HG02943 (cell line): Measurements from ENCODE around the gene LDB2.

Experiments
- ATAC-seq: cut with Tn5 transposase; IDR thresholded peaks from one replicate; pipeline ENCODE4 v1.9.1; 2021; ENCODE audit warnings: mild to moderate bottlenecking, low read depth, moderate library complexity; ENCODE audit not compliant: unreplicated experiment

Gene LDB2

GRCh38 chr4:16760617-16761363 is 137.7 kb downstream of the LDB2 start:
- ATAC-seq = no peak

- ATAC-seq = no peak
Measured at GRCh38 chr4:16759931-16760582, 138.4 kb downstream of the LDB2 start.

GRCh38 chr4:16758816-16759215 is 139.6 kb downstream of the LDB2 start:
- no peak for ATAC-seq

GRCh38 chr4:16758255-16758654 is 140.2 kb downstream of the LDB2 start:
- no peak for ATAC-seq

- ATAC-seq = no peak
Measured at GRCh38 chr4:16757080-16757521, 141.3 kb downstream of the LDB2 start.

GRCh38 chr4:16754104-16754503 is 144.3 kb downstream of the LDB2 start:
- no peak for ATAC-seq

- no peak for ATAC-seq
Measured at GRCh38 chr4:16752150-16752549, 146.3 kb downstream of the LDB2 start.

GRCh38 chr4:16750882-16751642 is 147.4 kb downstream of the LDB2 start:
- no peak for ATAC-seq

- ATAC-seq = no peak
Measured at GRCh38 chr4:16750216-16750615, 148.2 kb downstream of the LDB2 start.

GRCh38 chr4:16745887-16746286 is 152.6 kb downstream of the LDB2 start:
- no peak for ATAC-seq

GRCh38 chr4:16745009-16745635 is 153.3 kb downstream of the LDB2 start:
- no peak for ATAC-seq

- no peak for ATAC-seq
Measured at GRCh38 chr4:16741287-16741686, 157.2 kb downstream of the LDB2 start.

- no peak for ATAC-seq
Measured at GRCh38 chr4:16739997-16740624, 158.3 kb downstream of the LDB2 start.

GRCh38 chr4:16738558-16738957 is 159.9 kb downstream of the LDB2 start:
- ATAC-seq = no peak

- no peak for ATAC-seq
Measured at GRCh38 chr4:16733509-16733908, 164.9 kb downstream of the LDB2 start.

- ATAC-seq = no peak
Measured at GRCh38 chr4:16732741-16733140, 165.7 kb downstream of the LDB2 start.

GRCh38 chr4:16731776-16732380 is 166.6 kb downstream of the LDB2 start:
- ATAC-seq = no peak

GRCh38 chr4:16730522-16731205 is 167.8 kb downstream of the LDB2 start:
- no peak for ATAC-seq

GRCh38 chr4:16729336-16729735 is 169.1 kb downstream of the LDB2 start:
- ATAC-seq = no peak
